BE2C (cell line): ENCODE results near the gene TRIP10.

Experiments
- DNase-seq: peaks from one replicate; pipeline ENCODE4 v3.0.0-alpha.2; 2020
- H3K27me3 ChIP-seq: fragments of 250-450 bp; sonication (Bioruptor Pico); 2 replicates; pipeline ENCODE4 v1.5.1; 2020; ENCODE audit warnings: mild to moderate bottlenecking
- H3K36me3 ChIP-seq: fragments of 250-450 bp; sonication (Bioruptor Pico); 2 replicates; pipeline ENCODE4 v1.5.1; 2020; ENCODE audit warnings: mild to moderate bottlenecking
- H3K4me1 ChIP-seq: fragments of 250-450 bp; sonication (Bioruptor Pico); 2 replicates; pipeline ENCODE4 v1.5.1; 2020
- H3K4me3 ChIP-seq: 2 replicates; pipeline ENCODE4 v1.5.1; 2011; ENCODE audit warnings: low read depth, low read length
- H3K9me3 ChIP-seq: fragments of 250-450 bp; sonication (Bioruptor Pico); 2 replicates; pipeline ENCODE4 v1.5.1; 2020
- TF ChIP-seq, protein P1 (sequence below): IDR thresholded peaks from 2 replicates; pipeline ENCODE4 v1.5.1; 2012; ENCODE audit warnings: mild to moderate bottlenecking, low read depth, low read length

TRIP10 gene

DNA sequence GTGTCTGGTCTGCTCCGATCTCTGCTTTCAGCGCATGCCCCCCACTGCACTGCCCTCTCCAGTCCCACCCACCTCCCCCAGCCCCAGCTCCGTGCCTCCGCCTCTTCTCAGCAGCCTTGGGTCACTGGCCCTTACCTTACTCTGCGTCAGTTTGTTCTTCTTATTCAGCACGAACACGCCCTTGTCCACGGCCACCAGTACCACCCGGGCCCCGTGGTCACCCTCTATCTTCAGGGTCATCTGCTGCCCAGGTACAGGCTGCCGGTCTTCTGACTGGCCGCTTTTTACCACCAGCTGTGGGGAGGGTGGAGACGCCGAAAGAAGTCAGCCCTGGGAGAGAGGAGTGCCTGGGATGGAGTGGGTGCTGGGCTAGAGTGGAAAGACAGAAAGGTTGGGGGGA lies 29.9 kb upstream of the TRIP10 start:
- H3K9me3 ChIP-seq = no peaks in the 10 kb centered on the region
- H3K4me1 ChIP-seq = no peaks in the 10 kb centered on the region
- H3K36me3 ChIP-seq = no peaks in the 10 kb centered on the region
- H3K27me3 ChIP-seq = peaks cover 6% of the 10 kb centered on the region; the same call in 1 of the 2 replicates
- TF ChIP-seq, protein P1, sequence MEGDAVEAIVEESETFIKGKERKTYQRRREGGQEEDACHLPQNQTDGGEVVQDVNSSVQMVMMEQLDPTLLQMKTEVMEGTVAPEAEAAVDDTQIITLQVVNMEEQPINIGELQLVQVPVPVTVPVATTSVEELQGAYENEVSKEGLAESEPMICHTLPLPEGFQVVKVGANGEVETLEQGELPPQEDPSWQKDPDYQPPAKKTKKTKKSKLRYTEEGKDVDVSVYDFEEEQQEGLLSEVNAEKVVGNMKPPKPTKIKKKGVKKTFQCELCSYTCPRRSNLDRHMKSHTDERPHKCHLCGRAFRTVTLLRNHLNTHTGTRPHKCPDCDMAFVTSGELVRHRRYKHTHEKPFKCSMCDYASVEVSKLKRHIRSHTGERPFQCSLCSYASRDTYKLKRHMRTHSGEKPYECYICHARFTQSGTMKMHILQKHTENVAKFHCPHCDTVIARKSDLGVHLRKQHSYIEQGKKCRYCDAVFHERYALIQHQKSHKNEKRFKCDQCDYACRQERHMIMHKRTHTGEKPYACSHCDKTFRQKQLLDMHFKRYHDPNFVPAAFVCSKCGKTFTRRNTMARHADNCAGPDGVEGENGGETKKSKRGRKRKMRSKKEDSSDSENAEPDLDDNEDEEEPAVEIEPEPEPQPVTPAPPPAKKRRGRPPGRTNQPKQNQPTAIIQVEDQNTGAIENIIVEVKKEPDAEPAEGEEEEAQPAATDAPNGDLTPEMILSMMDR = no peak
- H3K4me3 ChIP-seq = no peak overlapping the region
- DNase-seq = no peak

DNA sequence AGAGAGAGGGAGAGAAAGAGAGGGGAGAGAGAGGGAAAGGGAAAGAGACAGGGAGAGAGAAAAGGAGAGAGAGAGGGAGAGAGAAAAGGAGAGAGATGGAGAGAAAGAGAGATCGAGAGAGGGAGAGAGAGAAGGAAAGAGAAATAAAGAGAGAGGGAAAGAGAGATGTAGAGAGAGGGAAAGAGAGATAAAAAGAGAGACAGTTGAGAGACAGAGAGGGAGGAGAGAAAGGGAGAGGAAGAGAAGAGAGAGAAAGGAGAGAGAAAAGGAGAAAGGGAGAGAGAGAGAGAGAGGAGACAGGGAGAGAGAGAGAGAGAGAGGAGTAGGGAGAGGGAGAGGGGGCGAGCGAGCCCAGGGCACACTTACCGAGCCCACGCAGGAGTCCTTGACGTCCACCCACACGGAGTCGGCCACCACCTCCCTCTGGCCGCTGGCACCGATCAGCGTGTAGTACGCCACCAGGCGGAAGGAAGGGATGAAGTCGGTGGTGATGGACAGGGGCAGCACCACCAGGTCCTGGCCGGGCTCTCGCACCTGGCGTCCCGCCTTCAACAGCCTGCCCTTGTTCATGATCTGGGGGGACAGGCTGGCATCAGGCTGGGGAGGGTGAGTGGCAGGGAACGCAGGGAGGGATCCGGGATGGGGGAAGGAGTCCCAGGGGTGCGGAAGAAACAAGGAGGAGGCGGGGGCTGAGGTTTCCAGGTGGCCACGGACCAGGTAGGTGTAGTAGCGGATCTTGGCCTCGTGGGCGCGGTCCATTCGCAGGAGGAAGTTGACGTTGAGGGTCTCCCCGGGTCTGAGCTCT lies 29.0 kb upstream of the TRIP10 start:
- no peaks in the 10 kb centered on the region for H3K9me3 ChIP-seq
- H3K4me1 ChIP-seq = no peaks in the 10 kb centered on the region
- H3K36me3 ChIP-seq = no peaks in the 10 kb centered on the region
- TF ChIP-seq, protein P1 = no peak
- no peak overlapping the region for H3K4me3 ChIP-seq
- no peak for DNase-seq
- peaks cover 6% of the 10 kb centered on the region; the same call in 1 of the 2 replicates for H3K27me3 ChIP-seq

DNA sequence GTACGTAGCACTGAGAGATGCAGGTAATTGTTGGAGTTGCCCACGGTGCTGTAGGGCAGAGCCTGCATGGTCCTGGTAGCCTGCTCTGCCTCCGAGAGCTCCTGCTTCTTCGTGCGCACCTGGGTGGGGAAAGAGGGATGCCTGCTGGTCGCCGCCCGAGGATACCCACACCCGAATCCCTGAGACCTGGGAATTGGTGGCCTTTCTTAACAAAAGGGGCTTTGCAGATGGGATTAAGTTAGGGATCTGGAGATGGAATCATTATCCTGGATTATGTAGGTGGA lies 28.5 kb upstream of the TRIP10 start:
- H3K9me3 ChIP-seq = no peaks in the 10 kb centered on the region
- no peaks in the 10 kb centered on the region for H3K36me3 ChIP-seq
- TF ChIP-seq, protein P1 = no peak
- peaks cover 6% of the 10 kb centered on the region; the same call in 1 of the 2 replicates for H3K27me3 ChIP-seq
- DNase-seq = no peak
- no peak overlapping the region for H3K4me3 ChIP-seq
- H3K4me1 ChIP-seq = no peaks in the 10 kb centered on the region

DNA sequence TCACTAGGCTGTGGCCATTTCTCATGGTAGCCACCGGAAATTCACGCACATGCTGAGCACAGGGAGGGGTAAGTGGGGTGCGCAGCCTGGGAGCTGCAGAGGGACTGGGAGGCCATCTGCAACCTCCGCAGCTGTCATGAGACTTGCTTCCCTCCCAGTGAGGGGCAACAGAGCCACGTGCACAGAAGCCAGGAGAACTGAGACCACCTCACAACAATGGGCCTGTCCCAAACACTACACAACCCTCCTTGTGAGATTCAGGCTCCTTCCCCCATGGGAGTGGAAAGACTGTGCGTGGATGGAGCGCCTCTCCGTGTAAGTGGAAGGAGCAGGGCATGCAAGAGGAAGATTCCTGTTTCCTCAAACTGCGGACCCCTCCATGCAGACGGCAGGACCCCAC lies 27.9 kb upstream of the TRIP10 start:
- no peak overlapping the region for H3K4me3 ChIP-seq
- peaks cover 6% of the 10 kb centered on the region; the same call in 1 of the 2 replicates for H3K27me3 ChIP-seq
- no peaks in the 10 kb centered on the region for H3K36me3 ChIP-seq
- no peaks in the 10 kb centered on the region for H3K9me3 ChIP-seq
- no peaks in the 10 kb centered on the region for H3K4me1 ChIP-seq
- no peak for DNase-seq
- TF ChIP-seq, protein P1 = no peak

DNA sequence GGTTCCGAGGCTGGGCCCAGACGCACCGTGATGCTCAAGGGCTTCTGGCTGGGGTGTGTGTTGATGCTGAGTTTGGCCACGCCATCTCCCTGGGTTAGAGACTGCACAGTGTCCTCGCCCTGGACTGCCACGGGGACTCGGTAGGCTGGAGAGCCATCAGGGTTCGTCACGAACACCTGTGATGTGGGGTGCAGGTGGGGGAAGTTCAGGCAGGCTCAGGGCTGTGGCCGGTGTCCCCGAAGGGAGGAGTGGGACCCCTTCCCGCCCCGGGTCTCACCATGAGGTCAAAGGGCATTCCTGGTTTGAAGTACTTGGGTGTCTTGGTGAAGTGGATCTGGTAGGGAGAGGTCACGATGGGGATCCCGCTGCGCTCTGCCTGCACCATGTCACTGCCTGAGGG lies 27.2 kb upstream of the TRIP10 start:
- no peak for DNase-seq
- H3K9me3 ChIP-seq = no peaks in the 10 kb centered on the region
- no peaks in the 10 kb centered on the region for H3K4me1 ChIP-seq
- H3K27me3 ChIP-seq = peaks cover 6% of the 10 kb centered on the region; the same call in 1 of the 2 replicates
- no peaks in the 10 kb centered on the region for H3K36me3 ChIP-seq
- TF ChIP-seq, protein P1 = no peak
- H3K4me3 ChIP-seq = no peak overlapping the region
